SU-DHL-6 (cell line): ENCODE measurements around the gene NYAP2.

Source experiments
- H2AFZ ChIP-seq: fragments of 200-600 bp; sonication (generic); 2 replicates; pipeline ENCODE4 v1.6.1; 2014; ENCODE audit warnings: low read depth, mild to moderate bottlenecking, moderate library complexity, mixed read lengths, antibody characterized with exemption, low read length; ENCODE audit not compliant: severe bottlenecking
- H3F3A ChIP-seq: fragments of 200-600 bp; shearing (Covaris generic); 2 replicates; pipeline ENCODE4 v1.6.0; 2016; ENCODE audit warnings: antibody characterized with exemption, mild to moderate bottlenecking; ENCODE audit not compliant: insufficient read depth
- H3K27ac ChIP-seq: fragments of 200-600 bp; sonication (generic); 2 replicates; pipeline ENCODE4 v1.5.1; 2016; ENCODE audit warnings: low read depth, mild to moderate bottlenecking, low read length, moderate library complexity, mixed read lengths
- H3K27me3 ChIP-seq: fragments of 200-600 bp; sonication (generic), shearing (Covaris generic); 2 replicates; pipeline ENCODE4 v1.6.0; 2014; ENCODE audit warnings: mild to moderate bottlenecking, low read length
- H3K36me3 ChIP-seq: fragments of 200-600 bp; sonication (generic); 2 replicates; pipeline ENCODE4 v1.6.1; 2014; ENCODE audit warnings: mild to moderate bottlenecking, low read length, mixed read lengths
- H3K4me2 ChIP-seq: fragments of 300-600, 200-600 bp; shearing (Covaris generic), sonication (generic); 2 replicates; pipeline ENCODE4 v1.6.0; 2014; ENCODE audit warnings: low read length, low read depth, mild to moderate bottlenecking; ENCODE audit not compliant: poor library complexity, severe bottlenecking
- H3K4me3 ChIP-seq: fragments of 200-600 bp; sonication (generic); 2 replicates; pipeline ENCODE4 v1.5.1; 2014; ENCODE audit warnings: antibody characterized with exemption, low read length, mild to moderate bottlenecking, mixed read lengths; ENCODE audit not compliant: insufficient read depth, poor library complexity, severe bottlenecking
- H3K79me2 ChIP-seq: fragments of 200-600 bp; sonication (generic); 2 replicates; pipeline ENCODE4 v1.6.1; 2014; ENCODE audit warnings: mild to moderate bottlenecking, low read length, moderate library complexity; ENCODE audit not compliant: insufficient read depth
- H3K9ac ChIP-seq: fragments of 200-600 bp; sonication (generic); 2 replicates; pipeline ENCODE4 v1.7.0; 2014; ENCODE audit warnings: mild to moderate bottlenecking, low read length
- H3K9me2 ChIP-seq: fragments of 200-600 bp; sonication (generic); replicated peaks from 2 replicates; pipeline ENCODE4 v1.6.1; 2014; ENCODE audit warnings: low read length; ENCODE audit not compliant: insufficient read depth
- H3K9me3 ChIP-seq: fragments of 200-600 bp; sonication (generic); 2 replicates; pipeline ENCODE4 v1.6.1; 2014; ENCODE audit warnings: low read length, mixed read lengths; ENCODE audit not compliant: insufficient read depth
- H4K20me1 ChIP-seq: fragments of 200-600 bp; sonication (generic); 2 replicates; pipeline ENCODE4 v1.6.1; 2014; ENCODE audit warnings: low read depth, mild to moderate bottlenecking, antibody characterized with exemption, low read length, moderate library complexity, mixed read lengths
- EZH2phosphoT487 ChIP-seq: fragments of 200-600 bp; sonication (generic), shearing (Covaris generic); conservative IDR thresholded peaks from 2 replicates; pipeline ENCODE4 v1.6.1; 2018; ENCODE audit warnings: mild to moderate bottlenecking, antibody characterized with exemption, low read length, moderate library complexity, mixed read lengths
- TF ChIP-seq, protein P1 (sequence below): fragments of 200-600 bp; sonication (generic); IDR thresholded peaks from one replicate; pipeline ENCODE4 v1.5.1; 2017; ENCODE audit warnings: antibody characterized with exemption, mild to moderate bottlenecking, low read length, moderate library complexity; ENCODE audit not compliant: insufficient read depth, poor library complexity, severe bottlenecking

NYAP2 gene

DNA sequence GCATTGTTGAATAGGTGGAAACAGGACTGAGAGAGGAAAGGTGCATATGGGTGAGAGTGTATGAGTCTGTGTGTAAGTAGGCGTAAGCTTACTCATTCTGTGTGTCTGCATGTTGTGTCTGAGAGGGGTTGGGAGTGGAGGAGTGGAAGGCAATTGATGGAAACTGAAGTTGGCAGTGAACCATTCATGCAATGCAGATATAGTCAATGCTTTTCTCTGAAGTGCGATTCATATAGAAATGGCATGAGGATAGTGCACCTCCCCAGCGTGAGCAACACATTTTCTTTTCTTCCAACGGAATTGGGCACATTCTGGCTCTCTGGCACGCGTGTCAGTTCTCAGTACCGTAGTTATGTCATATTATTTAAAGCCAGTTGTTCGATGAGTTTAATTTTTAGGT lies 250.5 kb downstream of the NYAP2 start:
- Histone ChIP-seq H3K4me2 (no peak overlapping the region), H3K36me3 (no peaks in the 10 kb centered on the region), H3K79me2 (no peaks in the 10 kb centered on the region), H4K20me1 (no peaks in the 10 kb centered on the region), H3K4me3 (no peak overlapping the region), H3K27me3 (no peaks in the 10 kb centered on the region), H3K27ac (no peak overlapping the region), H2AFZ (no peak overlapping the region), H3K9ac (no peak overlapping the region), H3K9me2 (no peaks in the 10 kb centered on the region), H3F3A (no peaks in the 10 kb centered on the region), H3K9me3 (no peaks in the 10 kb centered on the region)
- TF ChIP-seq, protein P1, sequence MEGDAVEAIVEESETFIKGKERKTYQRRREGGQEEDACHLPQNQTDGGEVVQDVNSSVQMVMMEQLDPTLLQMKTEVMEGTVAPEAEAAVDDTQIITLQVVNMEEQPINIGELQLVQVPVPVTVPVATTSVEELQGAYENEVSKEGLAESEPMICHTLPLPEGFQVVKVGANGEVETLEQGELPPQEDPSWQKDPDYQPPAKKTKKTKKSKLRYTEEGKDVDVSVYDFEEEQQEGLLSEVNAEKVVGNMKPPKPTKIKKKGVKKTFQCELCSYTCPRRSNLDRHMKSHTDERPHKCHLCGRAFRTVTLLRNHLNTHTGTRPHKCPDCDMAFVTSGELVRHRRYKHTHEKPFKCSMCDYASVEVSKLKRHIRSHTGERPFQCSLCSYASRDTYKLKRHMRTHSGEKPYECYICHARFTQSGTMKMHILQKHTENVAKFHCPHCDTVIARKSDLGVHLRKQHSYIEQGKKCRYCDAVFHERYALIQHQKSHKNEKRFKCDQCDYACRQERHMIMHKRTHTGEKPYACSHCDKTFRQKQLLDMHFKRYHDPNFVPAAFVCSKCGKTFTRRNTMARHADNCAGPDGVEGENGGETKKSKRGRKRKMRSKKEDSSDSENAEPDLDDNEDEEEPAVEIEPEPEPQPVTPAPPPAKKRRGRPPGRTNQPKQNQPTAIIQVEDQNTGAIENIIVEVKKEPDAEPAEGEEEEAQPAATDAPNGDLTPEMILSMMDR, result no peak
- no peak for TF ChIP-seq EZH2phosphoT487

DNA sequence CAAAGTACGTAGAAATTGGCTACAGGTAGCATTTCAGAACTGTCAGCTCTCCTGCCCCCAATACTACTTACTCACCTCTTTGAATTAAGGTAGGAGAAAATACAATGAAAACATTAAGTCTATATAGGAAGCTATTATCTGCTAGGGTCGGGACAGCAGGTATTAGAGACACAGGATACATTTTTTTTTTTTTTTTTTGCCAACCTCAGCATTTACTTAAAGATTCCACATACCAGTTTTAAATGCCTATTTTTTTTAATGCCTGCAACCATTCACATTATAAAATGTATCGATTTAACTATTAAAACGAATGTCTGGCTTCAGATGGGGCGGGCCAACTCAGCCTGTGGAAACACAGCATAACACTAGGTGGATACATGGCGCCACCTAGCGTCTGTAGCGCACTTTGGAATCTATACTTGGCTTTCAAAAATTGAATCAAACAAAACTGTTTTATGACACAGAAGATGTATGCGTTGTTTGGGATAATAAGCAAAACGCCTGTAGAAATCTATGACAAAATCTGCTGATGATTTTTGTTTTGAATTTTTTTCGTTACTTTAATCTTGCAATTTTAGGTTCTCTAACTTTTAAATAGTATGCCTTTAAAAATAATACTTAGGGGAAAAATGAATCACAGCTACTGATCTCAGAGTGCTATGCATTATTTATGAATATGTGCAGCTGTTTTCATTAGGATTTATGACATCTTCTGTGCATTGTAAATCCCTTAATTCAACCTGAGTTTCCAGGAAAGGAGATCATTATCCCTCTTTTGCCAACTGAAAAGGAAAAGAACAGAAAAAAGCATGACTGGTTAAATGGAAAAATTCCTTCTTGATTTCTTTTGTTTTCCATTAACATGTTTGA lies 261.0 kb downstream of the NYAP2 start:
- Histone ChIP-seq H3K27me3 (no peaks in the 10 kb centered on the region), H3K79me2 (no peaks in the 10 kb centered on the region), H4K20me1 (0 out of 2 replicates have a peak, but pooled peaks cover 5% of the 10 kb centered on the region), H3K27ac (no peak overlapping the region), H2AFZ (no peak overlapping the region), H3K9ac (no peak overlapping the region), H3K4me3 (no peak overlapping the region), H3K9me3 (no peaks in the 10 kb centered on the region), H3F3A (no peaks in the 10 kb centered on the region), H3K9me2 (no peaks in the 10 kb centered on the region), H3K4me2 (no peak overlapping the region), H3K36me3 (no peaks in the 10 kb centered on the region)
- no peak for TF ChIP-seq EZH2phosphoT487
- TF ChIP-seq, protein P1, result peak; percentile 84

DNA sequence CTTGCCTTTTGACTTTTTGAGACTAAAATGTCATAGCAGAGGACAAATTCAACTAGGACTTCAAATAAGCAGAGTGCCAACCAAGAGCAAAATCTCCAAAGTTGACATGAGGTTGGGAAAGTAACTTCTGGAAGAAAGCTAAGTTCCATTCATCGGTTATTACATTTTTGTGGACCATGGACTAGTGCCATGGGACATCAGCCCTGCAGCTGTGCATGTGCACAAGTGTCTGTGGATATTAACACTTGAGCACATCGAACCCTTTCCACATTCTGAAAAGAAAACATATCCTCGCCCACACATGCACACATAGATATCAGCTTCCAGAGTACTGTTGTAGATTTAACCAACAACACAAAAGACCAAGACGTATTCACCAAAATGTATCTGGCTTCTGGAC lies 262.6 kb downstream of the NYAP2 start:
- H3K9me2 ChIP-seq, result no peaks in the 10 kb centered on the region
- H2AFZ ChIP-seq, result no peak overlapping the region
- no peak overlapping the region for H3K4me2 ChIP-seq
- no peak overlapping the region for H3K9ac ChIP-seq
- H3K27ac ChIP-seq, result no peak overlapping the region
- no peaks in the 10 kb centered on the region for H3F3A ChIP-seq
- no peaks in the 10 kb centered on the region for H3K27me3 ChIP-seq
- no peak overlapping the region for H3K4me3 ChIP-seq
- H4K20me1 ChIP-seq, result 0 out of 2 replicates have a peak, but pooled peaks cover 5% of the 10 kb centered on the region
- no peaks in the 10 kb centered on the region for H3K79me2 ChIP-seq
- no peak for TF ChIP-seq EZH2phosphoT487
- TF ChIP-seq, protein P1, result no peak
- H3K9me3 ChIP-seq, result no peaks in the 10 kb centered on the region
- no peaks in the 10 kb centered on the region for H3K36me3 ChIP-seq
